ENCODE results near the gene EPHB1.
"Not testable (repeated sequence)": the region's sequence is repeated elsewhere in the genome, so short reads cannot be mapped to it uniquely, and the experiment has no call there.

Gene EPHB1

DNA sequence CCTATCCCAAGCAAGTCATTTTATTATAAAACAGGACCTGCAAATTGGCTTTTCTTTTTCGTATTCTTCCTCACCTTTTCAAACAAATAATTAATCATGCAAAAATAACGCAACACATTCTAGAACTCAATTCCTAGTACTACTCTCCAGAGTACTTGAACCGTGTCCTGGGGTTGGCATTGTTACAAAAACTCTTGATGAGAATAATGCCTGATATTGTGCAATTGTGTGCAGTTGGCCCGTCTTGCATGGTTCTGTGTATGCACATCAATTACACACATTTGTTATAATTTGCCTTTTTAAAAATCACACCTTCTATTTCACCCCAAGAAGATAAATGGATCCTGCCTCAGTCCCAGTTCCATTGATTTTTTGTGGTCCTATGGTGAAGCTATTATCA lies 205.4 kb downstream of the EPHB1 start:
- no peak for DNase-seq (ENCODE audit: low read depth in 2 of 2)

DNA sequence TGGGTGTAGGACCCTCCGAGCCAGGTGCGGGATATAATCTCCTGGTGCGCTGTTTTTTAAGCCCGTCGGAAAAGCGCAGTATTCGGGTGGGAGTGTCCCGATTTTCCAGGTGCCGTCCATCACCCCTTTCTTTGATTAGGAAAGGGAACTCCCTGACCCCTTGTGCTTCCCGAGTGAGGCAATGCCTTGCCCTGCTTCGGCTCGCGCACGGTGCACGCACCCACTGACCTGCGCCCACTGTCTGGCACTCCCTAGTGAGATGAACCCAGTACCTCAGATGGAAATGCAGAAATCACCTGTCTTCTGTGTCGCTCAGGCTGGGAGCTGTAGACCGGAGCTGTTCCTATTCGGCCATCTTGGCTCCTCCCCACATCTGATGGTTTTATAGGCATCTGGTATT lies 210.6 kb downstream of the EPHB1 start:
- DNase-seq (ENCODE audit: low read depth in 2 of 2), result not testable (repeated sequence)

DNA sequence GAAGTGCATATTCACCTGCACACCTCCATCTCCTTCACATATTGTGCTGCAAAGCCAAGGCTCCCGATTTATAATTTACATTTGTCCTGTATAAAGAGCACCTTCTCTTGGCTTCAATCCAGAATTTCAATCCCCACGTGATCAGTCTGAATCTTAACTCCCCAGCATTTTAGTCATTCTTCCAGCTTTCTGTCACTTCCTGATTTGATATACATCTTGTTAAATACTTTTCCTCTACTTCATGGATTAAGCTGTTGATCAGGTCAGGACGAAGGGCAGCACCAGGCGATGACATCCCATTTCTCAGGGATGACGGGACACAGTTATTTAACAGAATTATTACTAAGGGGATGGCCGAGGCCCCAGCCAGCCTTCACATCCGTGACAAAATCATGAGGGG lies 212.5 kb downstream of the EPHB1 start:
- DNase-seq (ENCODE audit: low read depth in 2 of 2), result no peak

DNA sequence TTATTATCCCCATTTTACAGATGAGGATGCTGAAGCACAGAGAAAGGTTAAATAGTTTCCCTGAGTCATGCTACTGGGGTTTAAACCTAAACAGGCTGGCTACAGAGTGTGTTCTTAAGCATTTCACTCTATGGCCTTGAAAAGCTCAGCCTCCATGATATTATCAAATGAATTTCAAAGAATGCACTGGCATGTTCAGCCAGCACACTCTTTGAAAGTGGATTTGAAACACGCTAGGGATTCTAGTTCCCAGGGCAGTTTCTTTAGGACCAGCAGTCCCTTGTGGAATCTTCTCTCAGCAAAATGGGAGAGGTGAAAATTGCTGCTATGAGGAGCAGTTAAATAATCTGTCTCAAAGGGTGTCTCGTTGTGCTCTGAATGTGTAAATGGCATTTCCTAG lies 213.3 kb downstream of the EPHB1 start:
- no peak for DNase-seq (ENCODE audit: low read depth in 2 of 2)

DNA sequence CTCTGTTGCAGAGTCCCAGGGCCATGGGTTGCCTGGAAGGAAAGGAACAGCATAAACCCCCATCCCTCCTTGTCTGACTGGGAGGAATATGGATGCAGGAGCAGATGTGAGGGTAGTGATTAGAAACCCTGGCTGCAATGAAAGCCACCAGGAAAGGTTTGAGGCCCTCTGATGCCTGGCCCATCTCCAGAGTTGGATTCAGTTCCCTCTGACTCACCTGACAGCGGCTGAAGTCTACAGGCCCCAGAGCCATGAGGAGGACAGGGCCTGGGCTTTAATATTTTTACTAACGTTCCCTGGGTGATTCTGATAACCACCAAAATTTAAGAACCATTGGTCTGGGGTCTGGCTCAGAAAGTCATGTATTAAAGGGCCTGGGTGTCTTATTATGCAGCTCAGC lies 214.0 kb downstream of the EPHB1 start:
- no peak for DNase-seq (ENCODE audit: low read depth in 2 of 2)

DNA sequence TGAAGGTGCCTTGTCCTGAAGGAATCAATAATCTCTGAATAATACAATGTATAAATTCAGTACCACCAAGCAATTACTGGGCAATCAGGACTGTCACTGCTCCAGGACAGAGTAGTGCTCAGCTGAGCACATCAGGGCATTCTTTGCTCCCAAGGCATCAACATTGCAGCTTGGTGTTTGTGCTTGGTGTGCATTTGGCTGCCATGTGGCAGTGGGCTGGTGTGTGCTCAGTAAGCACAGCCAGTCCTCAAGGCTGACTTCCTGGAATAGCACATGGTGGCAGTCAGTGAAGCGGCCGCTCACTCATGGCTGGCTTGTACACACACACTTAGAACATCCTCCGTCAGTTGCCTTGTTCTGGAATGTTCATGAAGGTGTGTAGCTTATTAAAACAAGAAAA lies 217.0 kb downstream of the EPHB1 start:
- DNase-seq (ENCODE audit: low read depth in 2 of 2), result no peak

DNA sequence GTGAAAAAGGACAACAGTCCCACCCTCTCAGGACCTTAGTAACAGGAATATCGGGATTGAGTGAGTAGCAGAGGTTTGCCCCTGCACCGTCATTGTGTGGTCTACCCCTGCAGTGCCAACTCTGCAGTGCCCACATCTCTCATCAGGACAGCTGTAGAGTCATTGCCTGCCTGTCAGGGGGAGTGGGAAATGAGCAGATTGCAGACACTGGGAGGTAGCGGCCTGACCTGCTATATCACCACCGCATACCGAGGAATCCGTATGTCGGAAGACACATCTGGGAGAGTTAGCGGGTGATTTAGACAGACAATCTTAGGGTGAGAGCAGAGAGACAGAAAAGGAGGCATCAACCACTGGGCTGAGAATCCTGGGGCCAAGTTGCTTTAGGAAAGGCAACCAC lies 218.1 kb downstream of the EPHB1 start:
- DNase-seq (ENCODE audit: low read depth in 2 of 2), result no peak

DNA sequence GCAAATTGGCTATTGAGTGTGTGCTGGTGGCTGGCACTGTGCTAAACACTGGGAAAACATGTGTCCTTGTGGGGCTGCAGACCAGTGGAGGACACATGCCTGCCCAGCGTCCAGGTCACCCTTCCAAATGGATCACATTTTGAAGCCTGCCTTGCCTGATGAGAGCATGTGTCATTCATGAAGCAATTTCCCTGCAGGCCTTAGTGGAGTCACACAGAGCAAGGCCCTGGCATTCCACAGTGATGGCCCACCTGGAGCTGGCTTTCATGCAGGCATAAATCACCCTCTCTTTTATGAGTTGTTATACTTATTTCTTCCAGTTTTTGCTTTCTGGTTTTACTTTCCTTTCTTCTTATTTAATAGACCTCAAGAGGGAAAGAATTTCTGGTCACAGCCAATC lies 219.5 kb downstream of the EPHB1 start:
- DNase-seq (ENCODE audit: low read depth in 2 of 2), result no peak

DNA sequence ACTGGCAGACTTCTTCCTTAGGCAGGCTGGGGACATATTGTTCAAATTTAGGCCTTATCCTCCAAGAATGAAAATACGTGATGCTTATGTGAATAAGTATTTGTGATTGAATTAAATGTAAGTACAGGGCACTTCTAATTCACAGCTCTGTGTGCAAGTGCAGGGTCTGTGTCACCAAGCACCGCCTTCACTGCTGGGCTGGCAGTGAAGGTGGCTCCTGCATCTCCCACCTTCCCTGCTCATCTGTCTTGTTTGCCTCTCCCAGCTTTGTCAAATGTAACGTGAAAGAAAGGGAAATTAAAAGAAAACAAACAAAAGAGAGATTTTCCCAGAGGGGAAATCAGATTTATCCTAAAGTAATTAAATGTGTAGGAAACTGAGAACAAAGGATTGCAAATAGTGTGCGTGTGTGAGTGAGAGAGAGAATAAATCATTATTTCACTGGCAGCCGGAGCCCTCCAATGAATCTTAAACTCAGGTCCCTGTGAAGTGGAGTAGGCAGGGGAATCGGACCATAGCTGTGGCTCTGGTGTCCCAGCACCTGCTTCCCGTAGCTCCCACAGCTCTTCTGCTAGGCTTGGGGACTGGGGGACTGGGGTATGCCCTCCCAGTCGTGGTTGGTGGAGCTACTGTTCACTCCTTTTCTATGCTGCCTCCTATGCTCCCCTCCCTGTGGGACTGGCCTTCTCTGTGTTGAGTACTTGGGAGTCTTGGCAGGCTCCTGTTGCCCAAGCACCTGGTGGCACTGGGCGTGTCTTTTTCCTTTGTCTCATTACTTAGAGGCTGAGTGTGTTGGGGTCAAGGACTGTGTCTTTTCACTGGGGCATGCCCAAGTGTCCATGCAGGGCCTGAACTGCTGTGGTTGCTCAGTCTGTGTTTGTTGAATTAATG lies 222.2 kb downstream of the EPHB1 start:
- DNase-seq (ENCODE audit: low read depth in 2 of 2), result no peak

DNA sequence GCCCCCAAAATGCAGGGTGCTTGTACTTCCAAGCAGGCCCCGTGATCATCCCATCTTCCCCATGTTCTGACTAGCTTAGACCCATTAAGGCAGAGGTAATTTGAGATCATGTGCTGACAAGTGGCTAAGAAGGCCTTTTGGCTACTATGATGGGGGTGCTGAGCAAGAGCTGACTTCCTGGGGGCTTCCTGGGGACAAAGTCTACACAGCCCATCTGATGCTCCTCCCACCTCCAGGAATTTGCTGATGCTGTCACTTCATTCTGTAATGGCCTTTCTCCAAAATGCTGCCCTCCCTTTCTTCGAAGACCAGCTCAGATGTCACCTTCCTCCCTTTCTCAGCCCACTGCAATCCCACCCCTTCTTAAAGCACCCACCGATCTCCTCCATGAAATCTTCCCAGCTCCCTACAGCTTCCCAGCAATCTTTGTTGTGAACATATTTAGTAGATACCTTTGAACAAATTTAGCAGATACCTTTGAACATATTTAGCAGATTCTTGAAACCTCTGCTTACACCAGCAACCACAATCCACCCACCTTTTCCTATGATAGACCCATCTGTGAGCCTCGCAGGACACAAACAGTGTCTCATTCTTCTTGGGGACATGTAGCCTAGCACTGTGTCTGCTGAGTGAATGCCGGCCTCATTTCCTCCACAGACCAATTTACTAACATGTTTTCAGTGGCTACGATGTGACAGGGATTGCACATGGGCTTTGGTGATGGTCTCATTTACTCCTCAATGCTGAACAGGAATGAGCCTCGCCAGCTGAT lies 223.3 kb downstream of the EPHB1 start:
- DNase-seq (ENCODE audit: low read depth in 2 of 2), result no peak

DNA sequence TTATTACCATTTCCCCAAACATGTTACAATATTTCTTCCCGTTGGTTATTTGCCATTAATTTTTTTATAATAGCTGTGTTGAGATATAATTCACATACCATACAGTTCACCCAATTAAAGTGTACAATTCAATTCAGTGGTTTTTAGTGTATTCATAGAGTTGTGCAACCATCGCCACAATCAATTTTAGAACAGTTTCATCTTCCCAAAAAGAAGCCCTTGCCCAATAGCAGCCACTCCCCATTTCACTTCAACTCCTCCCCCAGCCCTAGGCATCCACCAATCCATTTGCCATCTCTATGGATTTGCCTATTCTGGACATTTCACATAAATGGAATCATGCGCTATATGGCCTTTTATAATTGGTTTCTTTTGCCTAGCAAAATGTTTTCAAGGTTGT lies 225.1 kb downstream of the EPHB1 start:
- no peak for DNase-seq (ENCODE audit: low read depth in 2 of 2)

DNA sequence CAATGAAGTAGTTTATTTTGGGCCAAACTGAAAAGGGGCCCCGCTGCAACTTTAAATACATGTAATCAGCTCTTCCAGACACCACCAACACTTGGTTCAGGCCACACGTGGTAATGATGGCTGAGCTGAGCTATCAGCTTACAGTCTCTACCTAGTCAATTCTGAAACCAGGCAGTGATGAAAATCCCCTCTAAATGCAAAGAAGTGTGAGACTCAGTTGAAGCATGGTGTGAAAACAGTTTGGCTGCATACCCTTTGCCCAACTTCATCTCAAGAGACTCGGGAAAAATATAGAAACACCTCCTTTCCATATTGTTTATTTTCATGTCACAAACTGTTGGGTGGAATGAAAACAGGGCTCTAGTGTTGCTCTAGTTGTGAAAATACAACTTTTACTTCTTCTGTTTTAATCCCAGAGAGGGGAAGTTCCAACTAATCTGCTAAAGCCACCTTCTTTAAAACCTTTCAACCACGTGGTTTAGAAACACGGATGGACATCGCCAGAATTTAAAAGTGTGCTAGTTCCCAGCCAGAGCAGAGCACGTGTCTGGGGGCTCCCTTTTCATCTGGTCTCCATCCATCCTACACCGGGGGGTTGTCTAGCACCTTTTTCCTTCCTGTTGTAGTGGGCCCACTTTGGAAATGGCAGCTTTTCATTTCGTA lies 229.1 kb downstream of the EPHB1 start:
- no peak for DNase-seq (ENCODE audit: low read depth in 2 of 2)

DNA sequence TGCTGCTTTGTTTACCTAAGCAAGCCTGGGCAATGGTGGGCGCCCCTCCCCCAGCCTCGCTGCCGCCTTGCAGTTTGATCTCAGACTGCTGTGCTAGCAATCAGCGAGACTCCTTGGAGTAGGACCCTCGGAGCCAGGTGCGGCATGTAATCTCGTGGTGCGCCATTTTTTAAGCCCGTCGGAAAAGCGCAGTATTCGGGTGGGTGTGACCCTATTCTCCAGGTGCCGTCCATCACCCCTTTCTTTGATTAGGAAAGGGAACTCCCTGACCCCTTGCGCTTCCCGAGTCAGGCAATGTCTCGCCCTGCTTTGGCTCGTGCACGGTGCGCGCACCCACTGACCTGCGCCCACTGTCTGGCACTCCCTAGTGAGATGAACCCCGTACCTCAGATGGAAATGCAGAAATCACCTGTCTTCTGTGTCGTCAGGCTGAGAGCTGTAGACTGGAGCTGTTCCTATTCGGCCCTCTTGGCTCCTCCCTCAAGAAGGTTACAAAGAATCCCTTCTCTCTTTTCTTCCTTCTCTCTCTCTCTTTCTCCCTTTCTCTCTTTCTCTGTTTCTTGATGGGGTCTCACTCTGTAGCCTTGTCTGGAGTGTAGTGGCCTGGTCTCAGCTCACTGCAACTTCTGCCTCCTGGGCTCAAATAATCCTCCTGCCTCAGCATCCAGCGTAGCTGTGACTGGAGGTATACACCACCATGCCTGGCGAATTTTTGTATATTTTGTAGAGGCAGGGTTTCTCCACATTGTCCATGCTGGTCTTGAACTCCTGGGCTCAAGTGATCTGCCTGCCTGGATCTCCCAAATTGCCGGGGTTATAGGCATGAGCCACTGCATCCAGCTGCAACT lies 235.9 kb downstream of the EPHB1 start:
- not testable (repeated sequence) for DNase-seq (ENCODE audit: low read depth in 2 of 2)

DNA sequence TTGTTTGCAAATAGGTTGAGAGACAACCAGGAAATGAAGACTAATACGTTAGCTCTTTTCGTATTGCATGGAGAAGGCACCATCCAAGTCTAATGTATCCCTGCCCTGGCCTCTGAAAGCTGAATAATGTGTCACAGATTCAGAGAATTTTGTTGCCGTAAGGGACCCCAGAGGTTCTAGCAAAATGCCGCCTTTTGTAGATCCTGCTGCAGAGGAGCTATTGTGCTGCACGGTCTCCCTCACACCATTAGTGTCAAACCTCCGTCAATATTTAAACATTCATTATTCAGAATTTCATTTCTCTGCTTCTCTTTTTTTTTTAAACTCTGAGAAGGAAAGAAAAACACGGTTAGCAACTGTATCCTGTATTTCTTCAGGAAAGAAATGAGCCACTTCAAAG lies 238.7 kb downstream of the EPHB1 start:
- DNase-seq (ENCODE audit: low read depth in 2 of 2), result no peak

DNA sequence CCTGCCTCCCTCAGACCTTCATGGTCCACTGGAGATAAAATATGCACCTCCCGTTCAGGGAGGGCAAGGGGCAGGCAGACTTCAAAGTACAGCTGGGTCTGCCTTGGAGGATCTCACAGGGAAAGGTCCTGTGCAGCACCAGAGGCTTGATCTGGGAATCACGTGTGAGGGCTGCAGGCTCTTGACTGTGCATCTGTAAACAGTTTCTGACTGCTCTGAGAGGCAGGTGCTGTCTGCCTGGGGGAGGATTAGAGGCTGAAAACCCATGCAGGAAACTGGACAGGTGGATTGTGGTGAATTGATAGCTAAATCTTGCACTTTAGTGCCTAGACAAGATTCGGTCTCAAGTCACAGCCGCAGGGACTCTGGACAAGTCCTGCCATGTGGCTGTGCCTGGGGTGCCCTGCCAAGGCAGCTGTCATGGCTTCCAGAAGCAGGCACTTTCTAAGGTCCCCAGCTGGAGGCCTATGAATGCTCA lies 239.3 kb downstream of the EPHB1 start:
- DNase-seq (ENCODE audit: low read depth in 2 of 2), result no peak

DNA sequence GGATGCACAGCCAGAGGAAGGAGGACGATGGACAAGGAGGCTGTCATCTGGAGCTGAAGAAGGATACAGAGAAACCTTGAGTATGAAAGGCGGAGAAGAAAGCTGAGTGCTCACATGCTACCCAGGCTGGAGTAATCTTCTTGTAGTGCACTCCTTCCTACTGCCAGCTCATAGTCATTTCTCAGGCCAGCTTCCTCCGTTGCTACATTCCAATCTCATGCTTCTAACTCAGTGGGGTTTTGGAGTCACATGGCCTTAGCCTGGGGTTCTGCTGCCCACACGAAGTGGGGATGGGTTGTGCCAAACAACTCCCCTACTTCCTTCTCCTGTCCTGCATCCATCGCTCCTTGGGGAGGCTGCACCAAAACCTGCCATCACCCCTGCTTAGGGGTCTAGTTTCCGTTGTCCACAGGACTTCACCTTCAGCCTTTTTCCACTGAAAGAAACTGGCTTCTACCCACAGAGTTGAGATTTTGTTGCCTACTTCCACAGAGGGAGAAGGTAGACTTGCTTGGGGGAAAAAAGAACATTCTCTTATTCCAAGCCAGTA lies 239.9 kb downstream of the EPHB1 start:
- no peak for DNase-seq (ENCODE audit: low read depth in 2 of 2)

DNA sequence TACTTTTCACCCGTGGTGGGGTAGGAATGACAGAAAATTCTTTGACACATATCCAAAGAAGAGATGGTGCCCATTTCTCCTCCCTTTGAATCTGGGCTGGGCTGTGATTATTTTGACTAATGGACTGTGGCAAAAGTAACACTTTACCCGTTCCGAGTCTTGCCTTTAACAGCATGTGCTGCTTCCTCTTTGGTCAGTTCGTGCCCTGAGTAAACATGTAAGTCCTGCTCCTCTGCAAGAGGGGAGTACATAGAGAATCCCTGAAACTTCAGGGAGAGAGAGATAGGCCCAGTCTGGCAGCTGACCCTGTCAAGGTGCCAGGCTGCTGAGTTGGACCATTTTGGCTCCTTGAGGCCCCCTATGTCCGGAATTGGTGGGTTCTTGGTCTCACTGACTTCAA lies 243.1 kb downstream of the EPHB1 start:
- DNase-seq (ENCODE audit: low read depth in 2 of 2), result no peak

DNA sequence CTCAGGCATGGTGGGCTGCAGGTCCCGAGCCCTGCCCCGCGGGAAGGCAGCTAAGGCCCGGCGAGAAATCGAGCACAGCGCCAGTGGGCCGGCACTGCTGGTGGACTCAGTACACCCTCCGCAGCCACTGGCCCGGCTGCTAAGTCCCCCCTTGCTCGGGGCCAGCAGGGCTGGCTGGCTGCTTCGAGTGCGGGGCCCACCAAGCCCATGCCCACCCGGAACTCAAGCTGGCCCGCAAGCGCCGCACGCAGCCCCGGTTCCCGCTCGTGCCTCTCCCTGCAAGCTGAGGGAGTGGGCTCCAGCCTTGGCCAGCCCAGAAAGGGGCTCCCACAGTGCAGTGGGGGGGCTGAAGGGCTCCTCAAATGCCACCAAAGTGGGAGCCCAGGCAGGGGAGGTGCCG lies 244.5 kb downstream of the EPHB1 start:
- DNase-seq (ENCODE audit: low read depth in 2 of 2), result not testable (repeated sequence)

DNA sequence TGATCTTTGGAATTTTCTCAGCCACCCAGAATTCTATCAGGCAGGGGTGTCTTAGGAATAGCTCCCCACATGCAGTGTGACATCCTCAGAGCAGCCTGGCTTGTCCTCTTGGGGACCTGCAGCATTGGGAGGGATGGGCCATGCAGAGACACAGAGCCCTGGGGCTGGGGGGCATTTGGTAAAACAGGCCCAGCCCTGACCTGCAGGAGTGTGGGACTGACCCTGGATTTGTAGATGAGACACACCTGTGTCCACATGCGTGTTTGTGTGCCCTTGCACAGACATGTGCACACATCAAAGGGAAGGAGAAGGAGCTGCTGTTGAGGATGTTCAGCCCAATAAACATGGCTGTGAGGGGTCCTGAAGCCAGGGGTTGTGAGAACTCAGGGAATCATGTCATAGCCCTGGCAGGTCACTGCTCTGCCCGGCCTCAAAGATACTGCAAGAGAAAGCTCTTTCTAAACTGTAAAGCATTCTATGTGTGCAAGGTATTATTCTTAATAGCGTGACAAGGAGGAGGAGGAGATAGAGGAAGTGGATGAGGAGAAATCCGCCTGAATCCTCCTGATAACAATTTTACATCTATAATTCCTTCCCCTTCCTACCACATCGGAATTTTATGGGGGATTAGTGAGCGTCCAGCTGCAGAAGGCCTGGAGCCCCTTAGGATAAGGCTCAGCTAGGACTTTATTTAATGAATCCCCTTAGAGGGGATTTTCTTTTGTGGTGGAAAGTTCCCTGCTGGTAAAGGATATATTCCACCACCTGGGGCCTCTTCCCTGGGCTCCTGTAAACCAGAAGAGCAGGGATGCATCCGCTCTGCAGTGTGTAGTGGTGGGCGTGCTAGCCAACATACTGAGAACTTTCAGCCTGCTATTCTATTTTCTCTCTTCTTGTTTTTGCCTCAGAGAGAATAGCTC lies 245.5 kb downstream of the EPHB1 start:
- no peak for DNase-seq (ENCODE audit: low read depth in 2 of 2)

DNA sequence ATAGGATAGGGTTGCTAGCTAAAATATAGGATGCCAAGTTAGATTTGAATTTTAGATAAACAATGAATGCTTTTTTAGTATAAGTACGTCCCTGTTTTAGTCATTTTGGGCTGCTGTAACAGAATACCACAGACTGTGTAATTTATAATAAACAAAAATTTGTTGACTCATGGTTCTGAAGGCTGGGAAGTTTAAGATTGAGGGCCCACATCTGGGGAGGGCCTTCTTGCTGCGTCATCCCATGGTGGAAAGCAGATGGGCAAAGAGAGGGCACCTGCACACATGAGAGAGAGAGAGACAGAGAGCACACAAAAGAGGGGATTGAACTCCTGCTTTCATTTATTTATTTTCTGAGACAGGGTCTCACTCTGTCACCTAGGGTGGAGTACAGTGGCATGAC lies 246.5 kb downstream of the EPHB1 start:
- DNase-seq (ENCODE audit: low read depth in 2 of 2), result no peak

All from stimulated activated CD4-positive, alpha-beta T cell treated with anti-CD3 and anti-CD28 coated beads, Interleukin-1b, Interleukin-23, amount 100 ng/mL, for 4 hours (primary cell).